RKO (cell line): ENCODE measurements around the gene STAT4.
A peak's percentile ranks its signal among the peaks of the same experiment; 100 is the strongest.

Experiments
- DNase-seq: peaks from one replicate; pipeline ENCODE4 v3.0.0-alpha.2; 2016; ENCODE audit warnings: low spot score

The STAT4 gene

DNA sequence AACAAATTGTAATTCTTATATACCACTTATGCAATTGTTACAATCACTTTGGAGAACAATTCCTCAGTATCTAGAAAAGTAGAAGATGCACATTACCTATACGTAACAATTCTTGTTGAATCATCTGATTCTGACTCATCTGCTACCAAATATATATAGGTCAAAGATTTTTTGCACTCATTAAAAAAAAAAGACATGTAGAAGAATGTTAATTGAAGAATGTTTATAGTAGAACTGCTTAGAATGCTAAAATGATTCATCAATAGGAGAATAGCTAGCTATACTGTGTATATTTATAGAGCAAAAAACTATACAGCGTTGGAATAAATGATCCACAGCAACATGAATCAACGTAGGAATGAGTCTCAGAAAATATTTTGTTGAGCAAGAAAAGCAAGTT lies 107.4 kb downstream of the STAT4 start:
- no peak for DNase-seq

DNA sequence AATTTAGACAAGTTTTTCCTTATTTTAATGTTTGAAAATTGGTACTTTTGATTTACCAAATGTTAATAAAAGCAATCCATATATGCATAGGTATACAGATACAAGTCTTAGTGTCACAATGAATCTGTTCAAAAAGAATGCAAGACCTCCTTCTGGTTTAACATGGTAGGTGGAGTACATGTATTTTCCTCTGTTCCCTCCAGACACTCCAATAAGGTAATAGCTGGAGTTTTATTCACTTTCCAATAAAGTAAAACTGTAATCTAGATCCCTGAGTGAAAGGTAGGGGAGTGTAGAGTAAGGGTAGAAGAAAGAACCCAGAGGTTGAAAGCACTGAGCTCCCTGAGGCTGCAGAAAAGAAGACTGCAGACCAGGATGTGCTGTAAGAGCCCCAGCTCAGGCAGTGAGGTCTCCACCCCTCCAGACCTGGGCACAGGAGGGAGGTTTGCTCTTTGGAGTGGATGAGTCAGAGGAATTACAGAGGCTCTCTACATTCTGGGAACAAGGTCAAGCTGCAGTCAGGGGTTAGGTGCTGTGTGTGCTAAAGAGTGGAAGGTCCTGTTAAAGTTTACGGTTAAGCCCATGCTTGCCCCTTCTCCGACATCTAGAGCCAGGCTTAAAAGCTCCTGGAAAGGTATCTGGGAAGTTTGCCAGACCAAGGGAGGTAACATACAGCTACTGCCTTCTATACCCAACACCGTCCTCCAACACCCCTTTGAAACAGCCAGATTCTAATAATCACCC lies 109.2 kb downstream of the STAT4 start:
- DNase-seq: no peak

DNA sequence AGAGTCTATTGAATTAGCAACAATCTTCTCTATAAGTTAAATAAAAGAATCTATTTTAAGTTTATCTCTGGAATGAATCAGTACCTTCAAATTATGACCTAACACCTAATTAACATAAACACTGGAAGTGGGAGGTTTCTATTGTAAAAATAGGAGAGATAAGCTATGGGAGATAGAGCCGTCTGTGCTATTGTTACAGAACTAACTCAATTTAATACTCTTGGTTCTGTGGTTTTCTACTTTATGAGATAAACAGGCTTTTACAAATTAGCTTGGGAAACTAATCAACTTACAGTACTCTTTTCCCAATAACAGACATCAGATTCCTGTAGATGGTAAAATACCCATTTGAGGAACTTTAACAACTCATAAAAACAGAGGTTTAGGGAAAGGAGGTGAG lies 111.2 kb downstream of the STAT4 start:
- DNase-seq: no peak

DNA sequence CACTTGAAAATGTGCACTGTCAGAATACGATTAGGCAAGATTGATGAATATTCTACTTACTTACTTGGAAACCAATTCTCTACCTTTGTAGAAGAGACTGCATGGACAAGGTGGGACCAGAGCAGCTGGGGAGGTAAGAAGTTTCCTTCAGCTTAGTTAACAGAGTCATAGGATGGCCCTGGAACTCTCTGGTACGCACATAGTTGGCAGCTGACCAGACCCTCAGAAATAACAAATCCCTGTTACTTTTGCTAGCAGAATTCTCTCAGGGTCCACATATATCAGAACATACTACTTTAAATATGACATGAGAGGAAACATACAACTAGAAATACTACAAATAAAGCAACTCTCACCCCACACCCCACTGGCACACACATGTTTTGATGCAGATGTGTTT lies 112.1 kb downstream of the STAT4 start:
- DNase-seq: no peak

DNA sequence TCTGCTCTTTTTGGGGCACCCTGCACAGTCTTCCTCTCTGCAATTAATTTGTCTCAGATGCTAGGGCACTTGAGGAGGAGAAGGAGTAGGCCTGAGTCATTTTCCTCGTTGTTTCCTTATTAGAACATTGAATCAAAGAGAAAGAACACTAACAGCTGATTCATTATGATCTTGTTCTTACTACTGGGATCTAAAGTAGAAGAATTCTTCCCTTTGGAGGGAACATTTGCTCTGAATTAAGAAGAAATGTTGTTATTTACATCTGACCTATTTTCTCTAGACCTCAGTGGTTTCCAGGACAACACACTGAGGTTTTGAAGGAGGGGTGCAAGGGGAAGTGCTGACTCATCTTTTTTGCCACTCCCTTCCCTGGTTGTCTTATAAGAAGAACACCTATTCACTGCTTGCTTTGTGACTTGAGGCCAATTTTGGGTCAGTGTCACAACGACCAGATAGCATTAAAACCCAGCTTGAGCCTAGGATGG lies 112.5 kb downstream of the STAT4 start:
- peak; percentile 34 for DNase-seq

DNA sequence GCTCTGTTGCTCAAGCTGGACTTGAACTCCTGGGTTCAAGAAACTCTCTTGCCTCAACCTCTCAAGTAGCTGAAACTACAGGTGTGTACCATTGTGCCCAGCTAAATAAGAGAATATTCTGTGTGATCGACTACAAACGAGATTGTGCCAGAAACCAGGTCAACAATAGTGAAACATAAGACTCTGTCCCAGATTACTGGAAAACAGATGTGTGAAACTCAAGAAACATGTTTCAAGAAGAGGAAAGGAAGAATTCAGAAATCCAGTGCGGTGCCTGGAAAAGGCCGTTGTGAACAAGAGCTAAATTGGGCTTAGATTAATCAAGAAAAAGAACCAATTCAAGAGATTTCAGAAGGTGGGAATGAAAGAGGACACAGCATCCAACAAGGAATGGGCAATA lies 113.4 kb downstream of the STAT4 start:
- DNase-seq: no peak

DNA sequence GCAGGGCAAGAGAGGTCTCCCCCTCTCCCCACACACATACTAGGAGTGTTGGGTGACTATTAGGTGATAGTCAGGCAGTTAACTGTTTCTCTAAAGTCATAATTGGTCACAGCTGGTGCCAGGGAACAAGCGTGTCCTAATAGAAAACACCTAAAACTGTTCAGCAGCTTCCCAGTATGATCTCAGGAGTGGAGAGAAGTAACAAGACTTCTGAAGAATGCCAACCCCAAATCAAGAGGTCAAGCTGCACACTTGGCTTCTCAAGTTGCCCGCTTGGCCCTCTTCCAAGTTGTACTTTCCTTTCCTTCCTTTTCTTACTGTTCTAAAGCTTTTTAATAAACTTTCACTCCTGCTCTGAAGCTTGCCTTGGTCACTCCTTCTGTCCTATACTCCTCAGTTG lies 114.4 kb downstream of the STAT4 start:
- no peak for DNase-seq

DNA sequence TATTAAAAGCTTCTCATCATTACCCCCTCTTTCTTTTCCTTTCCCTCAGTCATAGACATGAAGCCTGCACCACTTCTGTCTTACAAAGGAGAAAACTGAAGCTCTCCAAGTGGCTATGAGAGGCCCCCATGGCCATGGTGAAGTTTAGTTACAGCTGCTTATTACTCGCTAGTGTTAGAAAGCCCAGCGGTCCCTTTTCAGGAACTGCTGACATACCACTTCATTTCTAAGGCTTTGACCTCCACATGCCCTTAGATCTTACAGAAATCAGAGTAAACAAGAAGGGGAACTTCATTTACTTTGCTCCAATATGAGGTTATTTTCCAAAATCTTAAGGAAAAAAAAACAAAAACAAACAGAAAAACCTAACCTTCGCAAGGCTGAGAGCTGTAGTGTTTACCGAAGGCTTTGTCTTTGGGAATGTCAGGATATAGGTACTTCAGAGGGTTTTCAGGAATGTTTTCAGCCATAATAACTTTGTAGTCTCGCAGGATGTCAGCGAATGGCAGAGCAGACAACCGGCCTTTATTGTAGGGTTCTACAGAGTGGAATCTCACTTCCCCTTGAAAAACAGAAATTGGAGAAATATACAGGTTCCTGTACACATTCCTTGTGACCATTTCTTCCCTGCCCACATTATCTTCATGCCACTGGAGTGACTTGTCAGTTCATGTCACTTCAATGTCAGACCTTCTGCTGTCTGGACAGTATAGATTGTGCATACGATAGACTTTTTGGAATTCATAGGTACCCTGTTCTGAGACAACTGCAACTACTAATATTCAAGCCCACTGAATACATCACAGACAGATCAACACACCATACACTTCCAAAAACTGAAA lies 118.0 kb downstream of the STAT4 start:
- DNase-seq: no peak

DNA sequence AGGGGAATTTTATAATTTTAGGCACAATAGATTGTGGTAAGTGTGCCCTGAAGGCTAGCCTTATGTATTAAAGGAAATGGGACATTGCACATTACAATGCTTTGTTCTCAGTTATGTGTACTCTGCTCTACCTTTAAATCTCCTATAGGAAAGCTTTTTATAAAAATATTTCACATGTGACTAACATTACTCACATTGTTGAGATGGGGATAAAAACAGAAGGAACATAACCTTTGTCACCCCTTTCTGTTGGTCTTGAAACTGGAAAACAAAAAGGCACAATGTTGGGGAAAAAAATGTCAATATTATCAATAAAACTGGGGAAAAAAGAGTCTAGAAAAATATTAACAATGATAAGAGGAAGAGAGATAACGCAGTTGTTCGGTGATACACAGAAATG lies 119.5 kb downstream of the STAT4 start:
- no peak for DNase-seq

DNA sequence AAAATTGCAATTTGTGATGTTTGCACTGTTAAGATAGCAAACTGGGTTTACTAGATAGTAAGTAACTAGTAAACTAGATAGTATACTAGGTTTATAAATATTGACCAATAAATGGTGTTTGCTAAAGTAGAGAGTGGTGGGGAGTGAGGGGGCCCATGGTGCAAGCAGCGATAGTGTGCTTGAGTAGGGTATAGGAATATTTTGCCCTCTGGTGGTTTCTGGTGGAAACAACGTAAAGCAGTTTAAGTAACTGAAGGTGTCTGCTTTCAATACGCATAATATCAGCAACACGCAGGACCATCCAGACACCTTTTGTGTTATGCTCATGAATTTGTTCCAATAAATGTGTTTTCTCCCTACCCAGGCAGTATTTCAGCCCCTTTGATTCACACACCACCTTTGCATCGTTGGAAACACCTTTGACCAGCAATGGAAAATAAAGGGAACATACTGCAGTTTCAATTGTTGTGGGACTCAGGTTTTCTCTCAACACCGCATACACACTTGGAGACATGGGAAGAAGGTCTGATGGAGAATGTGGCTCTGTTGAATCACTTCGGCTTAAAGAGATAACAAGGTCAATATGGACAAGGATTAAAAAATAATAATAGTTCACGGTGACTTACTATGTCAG lies 120.2 kb downstream of the STAT4 start:
- DNase-seq: peak; percentile 54

DNA sequence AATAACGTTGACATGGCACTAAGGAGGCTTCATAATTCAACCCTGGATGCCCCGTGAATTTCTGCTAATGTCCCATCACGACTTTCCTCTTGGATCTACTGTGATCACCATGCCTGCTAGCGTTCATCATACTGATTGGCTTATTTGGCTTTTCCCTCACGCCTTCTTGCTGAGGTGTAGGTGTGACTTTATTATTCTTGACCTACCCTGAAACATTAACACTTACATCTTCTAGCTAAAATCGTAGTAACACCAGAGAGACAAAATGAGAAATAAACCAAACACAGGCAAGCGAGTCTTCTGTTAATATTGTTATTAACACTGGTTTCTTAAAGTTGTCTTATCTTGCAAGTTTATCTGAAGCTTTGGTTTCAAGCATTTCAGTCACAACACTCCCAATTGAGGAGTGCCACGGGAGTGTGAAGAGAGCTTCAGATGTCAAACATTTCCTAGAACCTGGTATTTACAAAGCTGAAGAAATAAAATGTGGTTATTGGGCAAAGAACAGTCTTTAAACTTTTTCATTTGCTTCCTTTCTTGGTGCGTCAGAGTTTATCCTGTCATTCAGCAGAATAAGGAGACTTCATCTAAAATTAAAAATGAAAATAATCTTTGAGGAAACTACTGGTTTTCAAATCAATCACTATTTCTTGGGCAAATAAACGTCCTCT lies 121.4 kb downstream of the STAT4 start:
- DNase-seq: no peak

DNA sequence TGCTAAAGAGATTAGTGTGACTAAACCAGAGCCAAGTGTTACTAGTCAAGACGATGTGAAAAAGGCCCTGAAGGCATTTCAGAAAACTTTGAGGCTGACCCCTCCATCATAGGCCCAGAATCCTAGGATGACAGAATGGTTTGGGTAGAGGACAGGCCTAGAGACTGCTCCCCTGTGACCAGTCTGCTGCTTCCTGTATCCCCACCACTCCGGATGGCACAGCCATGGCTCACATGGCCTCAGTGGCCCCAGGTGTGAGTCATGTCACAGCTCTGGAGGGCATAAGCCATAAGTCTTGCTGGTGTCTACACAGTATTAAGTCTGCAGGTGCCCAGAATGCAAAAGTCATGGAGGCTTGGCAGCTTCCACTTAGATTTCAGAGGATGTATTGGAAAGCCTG lies 124.4 kb downstream of the STAT4 start:
- DNase-seq: no peak

DNA sequence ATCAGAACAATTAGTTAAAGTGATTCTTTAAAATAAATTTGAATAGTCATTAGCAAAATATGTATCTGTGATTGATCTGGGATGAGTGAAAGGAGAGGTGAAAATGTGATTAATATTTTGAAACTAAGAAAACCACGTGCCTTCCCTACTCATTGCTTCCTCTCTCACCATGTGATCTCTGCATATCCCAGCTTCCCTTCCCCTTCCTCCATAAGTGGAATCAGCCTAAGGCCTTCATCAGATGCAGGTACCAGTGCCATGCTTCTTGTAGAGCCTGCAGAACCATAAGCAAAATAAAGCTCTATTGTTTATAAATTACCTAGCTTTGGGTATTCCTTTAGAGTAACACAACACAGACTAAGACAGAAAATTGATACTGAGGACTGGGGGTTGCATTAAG lies 125.7 kb downstream of the STAT4 start:
- DNase-seq: no peak

DNA sequence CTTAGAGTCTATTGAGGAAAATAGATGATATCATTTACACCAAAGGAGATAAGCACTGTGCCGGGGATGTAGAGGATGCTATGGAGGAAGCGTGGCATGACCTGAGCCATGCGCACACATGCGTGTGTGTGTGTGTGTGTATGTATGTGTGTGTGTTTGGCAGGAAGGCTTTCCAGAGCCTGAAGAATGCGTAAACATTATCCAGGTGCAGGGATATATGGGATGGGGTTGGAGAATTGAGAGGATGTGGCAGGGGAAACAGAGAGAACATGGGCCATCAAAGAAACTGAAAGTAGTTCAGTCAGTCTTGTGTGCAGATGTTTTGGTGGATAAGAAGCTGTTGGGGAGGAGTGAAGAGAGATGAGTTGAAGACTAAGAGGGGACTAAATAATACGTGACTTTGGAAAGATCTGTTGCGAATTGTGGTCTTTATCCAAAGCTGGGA lies 127.5 kb downstream of the STAT4 start:
- DNase-seq: no peak

DNA sequence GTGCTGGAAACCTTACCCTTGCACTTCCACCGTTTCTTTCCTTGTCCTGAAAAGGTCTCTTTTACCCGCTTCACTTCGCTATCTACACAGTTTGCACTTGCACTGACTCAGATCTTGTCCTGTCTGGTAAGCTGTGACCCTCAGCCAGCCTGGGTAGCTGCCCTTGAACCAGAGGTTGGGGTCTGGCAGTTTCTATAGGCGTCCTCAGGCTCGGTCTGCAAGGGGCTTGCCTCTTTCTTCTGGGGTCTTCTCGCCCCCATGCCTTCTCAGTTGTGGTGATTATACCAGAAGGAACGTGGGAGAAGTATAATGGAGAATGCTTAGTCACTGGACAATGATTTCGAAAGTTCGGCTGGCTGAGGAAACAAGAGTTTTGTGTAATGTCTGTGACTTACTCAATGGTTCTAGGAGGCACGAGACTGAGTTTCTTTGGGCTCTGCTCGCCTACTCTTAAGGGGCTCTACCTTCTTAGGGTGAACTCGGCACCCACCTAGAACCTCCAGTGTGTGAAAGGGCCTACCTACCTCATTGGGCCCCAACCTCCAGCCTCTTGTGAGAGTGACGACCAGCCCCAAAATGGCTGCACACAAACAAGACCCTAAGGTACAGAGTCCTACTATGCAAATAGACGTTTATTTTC lies 129.9 kb downstream of the STAT4 start:
- peak; percentile 66 for DNase-seq

DNA sequence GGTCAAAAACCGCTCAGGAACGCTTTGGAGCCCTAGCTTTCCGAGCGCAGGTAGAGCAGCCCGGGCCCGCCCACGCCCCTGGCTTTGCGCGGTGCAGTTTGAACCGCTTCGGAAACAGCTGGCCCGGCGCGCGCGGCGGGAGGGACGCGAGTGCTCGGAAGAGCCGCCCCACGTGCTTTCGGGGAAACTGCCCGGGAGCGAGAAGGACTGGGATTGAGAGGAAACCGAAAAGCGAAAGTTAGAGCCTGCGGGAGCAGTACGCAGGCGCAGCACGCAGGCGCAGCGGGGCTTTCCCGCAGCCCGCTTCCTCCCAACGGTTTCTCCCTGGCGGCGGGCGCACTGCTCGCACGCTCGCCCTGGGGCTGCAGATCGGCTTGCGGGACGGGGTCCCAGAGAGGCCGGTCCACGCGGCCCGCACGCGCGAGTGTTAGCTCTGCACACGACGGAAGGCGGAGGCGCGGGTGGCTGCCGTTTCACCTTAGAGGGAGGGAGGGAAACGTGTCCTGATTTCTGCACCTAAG lies 130.5 kb downstream of the STAT4 start:
- DNase-seq: peak; percentile 95

DNA sequence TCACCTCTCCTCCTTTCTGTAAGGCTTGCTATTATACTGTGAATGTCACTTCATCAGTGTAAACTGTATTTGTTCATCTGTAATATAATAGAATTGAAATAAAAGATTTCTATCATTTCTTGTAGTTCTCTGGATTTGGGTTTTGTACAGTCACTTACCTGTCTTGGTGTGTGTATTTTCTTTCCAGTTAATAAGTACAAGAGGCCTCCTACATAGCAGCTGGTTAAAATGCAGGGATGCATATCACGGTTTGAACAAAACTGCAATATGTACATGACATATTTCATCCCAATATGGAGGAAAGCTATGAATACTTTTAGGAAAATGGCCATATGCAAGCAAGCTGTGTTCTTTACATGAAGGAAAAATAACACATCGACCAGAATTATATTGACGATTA lies 131.4 kb downstream of the STAT4 start:
- DNase-seq: no peak

DNA sequence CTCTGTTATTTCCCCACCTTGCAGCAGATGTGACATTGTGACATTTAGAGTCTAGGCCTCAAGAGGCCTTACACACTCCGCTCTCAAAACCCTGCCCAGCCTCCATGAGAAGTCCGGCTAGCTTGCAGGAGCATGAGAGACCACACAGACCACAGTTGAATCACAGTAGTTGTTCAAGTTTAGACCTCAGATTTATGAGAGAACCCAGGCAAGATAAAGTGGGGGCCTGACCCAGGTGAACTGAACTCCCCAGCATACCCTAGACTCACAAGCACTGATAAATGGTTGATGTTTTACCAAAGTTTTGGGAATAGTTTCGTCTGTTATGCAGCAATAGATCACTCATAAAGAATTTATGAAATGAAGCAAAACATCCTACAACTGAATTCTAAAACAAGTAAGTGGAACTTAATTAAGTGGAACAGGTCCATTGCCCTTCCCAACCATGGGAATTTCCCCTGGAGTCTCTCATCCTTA lies 132.1 kb downstream of the STAT4 start:
- no peak for DNase-seq

DNA sequence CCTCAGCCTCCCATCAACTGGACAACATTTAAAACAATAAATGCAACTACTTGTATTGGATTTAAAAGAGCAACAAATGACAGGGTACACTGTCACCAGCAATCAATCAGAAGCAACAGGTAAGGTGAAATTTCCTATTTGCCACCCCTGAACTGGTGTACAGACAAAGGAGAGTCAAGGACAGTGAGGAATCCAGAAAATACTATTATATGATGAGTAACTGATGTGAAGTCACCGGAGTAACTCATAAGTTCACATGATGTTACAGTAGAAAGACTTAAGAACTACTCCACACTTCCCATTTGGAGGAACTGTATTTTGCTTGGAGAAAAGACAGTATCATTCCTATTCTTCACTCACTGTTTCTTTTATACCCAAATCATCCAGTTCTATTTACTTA lies 132.7 kb downstream of the STAT4 start:
- DNase-seq: peak; percentile 25

DNA sequence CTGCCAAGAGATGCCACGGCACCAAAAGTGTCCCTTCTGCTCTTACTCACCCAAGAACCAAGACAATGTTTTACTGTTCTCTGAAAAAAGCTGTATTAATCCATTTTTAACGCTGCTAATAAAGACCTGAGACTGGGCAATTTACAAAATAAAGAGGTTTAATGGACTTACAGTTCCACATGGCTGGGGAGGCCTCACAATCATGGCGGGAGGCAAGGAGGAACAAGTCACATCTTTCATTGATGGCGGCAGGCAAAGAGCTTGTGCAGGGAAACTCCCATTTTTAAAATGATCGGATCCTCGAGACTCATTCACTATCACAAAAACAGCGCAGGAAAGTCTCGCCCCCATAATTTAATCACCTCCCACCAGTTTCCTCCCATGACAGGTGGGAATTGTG lies 135.0 kb downstream of the STAT4 start:
- no peak for DNase-seq

DNA sequence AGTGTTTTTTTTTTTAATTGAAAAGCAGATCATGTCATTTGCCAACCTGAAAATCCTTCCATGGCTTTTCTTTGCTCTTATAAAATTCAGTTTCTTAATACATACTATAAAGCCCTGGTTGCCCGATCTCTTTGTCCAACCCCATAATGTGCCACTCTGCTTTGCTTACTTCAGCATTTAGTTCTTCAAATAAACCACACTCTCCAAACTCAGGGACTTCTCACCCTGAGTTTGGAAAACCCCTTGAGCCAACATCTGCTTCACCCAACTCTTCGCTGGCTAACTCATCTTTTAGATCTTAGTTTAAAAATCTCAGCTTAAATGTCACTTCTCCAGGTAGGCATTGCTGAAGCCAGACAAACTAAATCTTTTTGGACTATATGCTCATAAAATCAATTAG lies 135.6 kb downstream of the STAT4 start:
- no peak for DNase-seq

DNA sequence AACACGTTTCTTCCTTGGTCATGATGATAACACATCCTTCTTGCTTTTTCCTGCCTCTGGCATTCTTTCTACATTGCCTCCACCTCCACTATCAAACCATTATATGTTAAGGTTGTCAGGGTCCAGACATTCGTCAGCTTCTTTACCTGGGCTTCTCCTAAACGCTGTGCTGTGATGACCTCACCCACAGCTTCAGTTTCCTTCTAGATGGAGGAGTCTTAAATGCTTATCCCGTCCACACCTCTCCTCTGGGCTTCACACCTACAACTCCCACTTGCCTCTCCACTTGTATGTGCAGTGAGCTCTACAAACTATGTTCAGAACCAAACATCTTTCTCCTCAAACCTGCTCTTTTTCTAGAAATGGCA lies 136.2 kb downstream of the STAT4 start:
- DNase-seq: no peak
